NT2/D1 (cell line): ENCODE results near the gene TAOK3.

Experiments
- YY1 ChIP-seq: IDR thresholded peaks from 2 replicates; pipeline ENCODE4 v1.6.1; 2011; ENCODE audit not compliant: insufficient read length, insufficient read depth
- ZNF274 ChIP-seq: IDR thresholded peaks from 2 replicates; pipeline ENCODE4 v1.6.1; 2011; ENCODE audit warnings: mild to moderate bottlenecking, low read depth, low read length

DNA sequence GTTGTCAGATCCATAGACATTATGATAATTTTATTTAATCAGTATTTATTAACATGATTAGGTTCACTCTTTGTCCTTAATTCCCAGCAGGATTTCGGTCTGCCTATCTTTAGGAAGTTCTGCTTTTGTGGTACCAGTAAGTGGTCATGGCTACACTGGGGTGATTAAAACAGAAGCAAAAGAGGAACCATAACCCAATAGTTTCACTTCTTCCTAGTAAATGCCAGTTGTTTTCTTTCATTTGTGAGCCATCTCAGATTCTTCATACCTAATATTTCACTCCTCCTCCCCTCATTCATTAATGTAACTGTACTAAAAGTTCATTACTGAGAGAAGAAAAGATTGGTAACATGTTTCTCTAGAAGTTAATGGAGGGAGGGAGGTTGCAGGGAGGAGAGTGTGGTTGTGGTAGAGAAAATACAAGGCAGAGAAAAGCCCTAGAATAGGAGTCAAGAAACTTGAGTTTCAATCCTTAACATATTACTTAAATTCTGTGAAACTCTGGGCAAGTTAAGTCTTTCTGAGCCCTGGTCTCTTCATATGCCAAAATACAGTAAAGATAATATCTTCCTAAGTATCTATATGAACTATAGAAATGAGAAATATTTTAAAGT, 135.5 kb downstream of the TAOK3 start:
- no peak for TF ChIP-seq ZNF274
- TF ChIP-seq YY1, result no peak
